DOHH2 (cell line): Measurements from ENCODE around the gene SMIM10L2A.

Source experiments
- H3F3A ChIP-seq: fragments of 200-600 bp; sonication (generic), shearing (Covaris generic); 2 replicates; pipeline ENCODE4 v1.6.0; 2016; ENCODE audit warnings: antibody characterized with exemption, mild to moderate bottlenecking; ENCODE audit not compliant: control insufficient read depth, insufficient read depth
- H3K27ac ChIP-seq: fragments of 200-600 bp; sonication (generic); 2 replicates; pipeline ENCODE4 v1.5.1; 2014; ENCODE audit warnings: low read depth, mild to moderate bottlenecking, low read length, moderate library complexity
- H3K27me3 ChIP-seq: fragments of 200-600 bp; sonication (generic); 2 replicates; pipeline ENCODE4 v1.6.1; 2014; ENCODE audit warnings: mild to moderate bottlenecking, low read length, mixed read lengths; ENCODE audit not compliant: control insufficient read depth
- H3K36me3 ChIP-seq: fragments of 200-600 bp; sonication (generic); 2 replicates; pipeline ENCODE4 v1.6.1; 2014; ENCODE audit warnings: mild to moderate bottlenecking, low read length, moderate library complexity, mixed read lengths; ENCODE audit not compliant: control insufficient read depth
- H3K4me1 ChIP-seq: fragments of 200-600 bp; sonication (generic); 2 replicates; pipeline ENCODE4 v1.6.1; 2014; ENCODE audit warnings: mild to moderate bottlenecking, low read length, mixed read lengths; ENCODE audit not compliant: control insufficient read depth
- H3K4me2 ChIP-seq: fragments of 200-600 bp; sonication (generic); 2 replicates; pipeline ENCODE4 v1.6.0; 2014; ENCODE audit warnings: mild to moderate bottlenecking, low read length, moderate library complexity
- H3K4me3 ChIP-seq: fragments of 200-600 bp; sonication (generic); 2 replicates; pipeline ENCODE4 v1.5.1; 2014; ENCODE audit warnings: mild to moderate bottlenecking, low read length, mixed read lengths
- H3K79me2 ChIP-seq: fragments of 200-600 bp; sonication (generic); 2 replicates; pipeline ENCODE4 v1.6.1; 2014; ENCODE audit warnings: mild to moderate bottlenecking, low read length, mixed read lengths; ENCODE audit not compliant: control insufficient read depth
- H3K9me2 ChIP-seq: fragments of 200-600 bp; sonication (generic); replicated peaks from 2 replicates; pipeline ENCODE4 v1.6.1; 2014; ENCODE audit warnings: mild to moderate bottlenecking, low read length, mixed read lengths; ENCODE audit not compliant: control insufficient read depth
- H3K9me3 ChIP-seq: fragments of 200-600 bp; sonication (generic); 2 replicates; pipeline ENCODE4 v1.6.1; 2014; ENCODE audit warnings: antibody characterized with exemption, low read length, mixed read lengths; ENCODE audit not compliant: control insufficient read depth, insufficient read depth
- H4K20me1 ChIP-seq: fragments of 200-600 bp; sonication (generic); 2 replicates; pipeline ENCODE4 v1.6.0; 2014; ENCODE audit warnings: low read depth, mild to moderate bottlenecking, antibody characterized with exemption, low read length, moderate library complexity; ENCODE audit not compliant: control insufficient read depth, insufficient read depth
- EZH2phosphoT487 ChIP-seq: fragments of 200-600 bp; sonication (generic); IDR thresholded peaks from 2 replicates; pipeline ENCODE4 v1.6.1; 2017; ENCODE audit warnings: borderline replicate concordance, mild to moderate bottlenecking, antibody characterized with exemption, low read length, moderate library complexity, mixed read lengths
- TF ChIP-seq, protein P1 (sequence below): fragments of 200-600 bp; sonication (generic); IDR thresholded peaks from one replicate; pipeline ENCODE4 v1.5.1; 2014; ENCODE audit warnings: antibody characterized with exemption, mild to moderate bottlenecking, low read depth, low read length; ENCODE audit not compliant: poor library complexity, severe bottlenecking

SMIM10L2A gene

DNA sequence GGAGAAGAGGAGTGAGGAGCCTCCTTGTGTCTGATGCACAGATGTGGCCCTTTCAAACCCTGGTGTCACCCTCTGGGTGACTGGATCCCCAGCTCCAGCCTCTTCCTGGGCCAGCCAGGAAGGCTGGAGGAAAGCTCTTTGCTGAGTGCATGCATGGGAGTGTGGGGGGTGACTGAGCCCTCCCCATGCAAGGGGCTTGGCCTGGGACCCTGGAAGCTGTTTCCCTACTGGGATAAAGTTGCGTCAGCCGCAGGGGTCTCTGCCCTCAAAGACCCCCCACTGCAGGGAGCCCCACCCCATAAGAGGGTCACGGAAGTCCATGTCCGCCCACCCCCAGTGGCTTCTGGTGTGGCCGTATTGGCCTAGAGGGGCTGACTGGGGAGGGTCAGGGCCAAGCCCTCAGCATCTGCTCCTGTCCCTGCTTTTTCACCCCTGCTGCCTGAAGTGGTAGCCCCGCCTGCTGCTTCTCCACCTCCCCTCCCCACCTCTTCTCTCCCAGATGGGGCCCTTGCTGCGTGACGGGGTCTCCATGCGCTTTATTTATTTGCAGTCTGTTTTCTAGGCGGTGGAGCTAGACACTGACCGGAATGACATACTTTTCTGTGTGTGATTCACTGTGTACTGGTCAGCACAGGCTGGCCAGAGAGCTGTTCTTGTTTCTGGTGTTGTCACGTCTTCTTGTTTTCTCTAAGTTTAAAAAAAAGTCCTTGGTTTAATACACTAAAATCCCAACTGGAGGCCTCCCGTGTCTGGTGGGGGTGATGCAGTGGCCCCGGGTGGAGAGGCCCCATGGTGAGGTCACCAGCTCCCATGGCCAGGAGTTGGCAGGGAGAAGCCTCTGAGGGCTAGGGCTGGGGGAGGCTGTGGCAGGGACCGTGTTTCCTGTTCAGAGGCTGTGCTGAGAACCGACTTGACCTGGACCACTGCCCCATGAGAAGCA lies 3.6 kb downstream of the SMIM10L2A start:
- H3F3A ChIP-seq: no peaks in the 10 kb centered on the region
- H3K4me1 ChIP-seq: peaks cover 4% of the 10 kb centered on the region; the same call in 1 of the 2 replicates
- no peaks in the 10 kb centered on the region for H3K9me2 ChIP-seq
- no peak overlapping the region for H3K4me3 ChIP-seq
- no peaks in the 10 kb centered on the region for H4K20me1 ChIP-seq
- H3K27me3 ChIP-seq: peaks cover 7% of the 10 kb centered on the region; the same call in 1 of the 2 replicates
- no peaks in the 10 kb centered on the region for H3K9me3 ChIP-seq
- no peak overlapping the region for H3K27ac ChIP-seq
- no peak for TF ChIP-seq EZH2phosphoT487
- TF ChIP-seq, protein P1, sequence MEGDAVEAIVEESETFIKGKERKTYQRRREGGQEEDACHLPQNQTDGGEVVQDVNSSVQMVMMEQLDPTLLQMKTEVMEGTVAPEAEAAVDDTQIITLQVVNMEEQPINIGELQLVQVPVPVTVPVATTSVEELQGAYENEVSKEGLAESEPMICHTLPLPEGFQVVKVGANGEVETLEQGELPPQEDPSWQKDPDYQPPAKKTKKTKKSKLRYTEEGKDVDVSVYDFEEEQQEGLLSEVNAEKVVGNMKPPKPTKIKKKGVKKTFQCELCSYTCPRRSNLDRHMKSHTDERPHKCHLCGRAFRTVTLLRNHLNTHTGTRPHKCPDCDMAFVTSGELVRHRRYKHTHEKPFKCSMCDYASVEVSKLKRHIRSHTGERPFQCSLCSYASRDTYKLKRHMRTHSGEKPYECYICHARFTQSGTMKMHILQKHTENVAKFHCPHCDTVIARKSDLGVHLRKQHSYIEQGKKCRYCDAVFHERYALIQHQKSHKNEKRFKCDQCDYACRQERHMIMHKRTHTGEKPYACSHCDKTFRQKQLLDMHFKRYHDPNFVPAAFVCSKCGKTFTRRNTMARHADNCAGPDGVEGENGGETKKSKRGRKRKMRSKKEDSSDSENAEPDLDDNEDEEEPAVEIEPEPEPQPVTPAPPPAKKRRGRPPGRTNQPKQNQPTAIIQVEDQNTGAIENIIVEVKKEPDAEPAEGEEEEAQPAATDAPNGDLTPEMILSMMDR: no peak
- H3K4me2 ChIP-seq: no peak overlapping the region
- no peaks in the 10 kb centered on the region for H3K36me3 ChIP-seq
- H3K79me2 ChIP-seq: no peaks in the 10 kb centered on the region

DNA sequence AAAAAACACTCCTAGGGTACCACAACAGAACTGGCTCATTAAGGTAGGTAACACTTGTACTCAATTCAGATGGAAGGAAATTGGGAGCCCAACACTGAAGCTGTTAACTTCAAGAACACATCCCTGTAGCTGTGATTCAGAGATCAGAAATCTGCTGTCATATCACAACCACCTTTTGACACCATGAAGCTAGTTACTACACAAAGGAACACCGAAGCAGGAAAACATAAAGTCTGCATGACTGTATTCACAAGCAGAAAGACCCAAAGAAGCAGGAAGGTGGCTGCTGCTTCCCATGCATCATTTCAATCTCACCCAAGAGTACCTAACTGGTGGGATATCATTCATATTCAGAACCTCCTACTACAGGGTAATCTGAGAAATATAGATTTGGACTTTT lies 7.7 kb downstream of the SMIM10L2A start:
- Histone ChIP-seq H3K27ac (no peak overlapping the region), H3K36me3 (no peaks in the 10 kb centered on the region), H3K9me3 (no peaks in the 10 kb centered on the region), H3K79me2 (no peaks in the 10 kb centered on the region), H3K9me2 (no peaks in the 10 kb centered on the region), H3F3A (no peaks in the 10 kb centered on the region), H3K4me2 (no peak overlapping the region), H3K4me1 (no peaks in the 10 kb centered on the region), H4K20me1 (no peaks in the 10 kb centered on the region), H3K27me3 (peaks cover 7% of the 10 kb centered on the region; the same call in 1 of the 2 replicates), H3K4me3 (no peak overlapping the region)
- TF ChIP-seq, protein P1: no peak
- no peak for TF ChIP-seq EZH2phosphoT487

DNA sequence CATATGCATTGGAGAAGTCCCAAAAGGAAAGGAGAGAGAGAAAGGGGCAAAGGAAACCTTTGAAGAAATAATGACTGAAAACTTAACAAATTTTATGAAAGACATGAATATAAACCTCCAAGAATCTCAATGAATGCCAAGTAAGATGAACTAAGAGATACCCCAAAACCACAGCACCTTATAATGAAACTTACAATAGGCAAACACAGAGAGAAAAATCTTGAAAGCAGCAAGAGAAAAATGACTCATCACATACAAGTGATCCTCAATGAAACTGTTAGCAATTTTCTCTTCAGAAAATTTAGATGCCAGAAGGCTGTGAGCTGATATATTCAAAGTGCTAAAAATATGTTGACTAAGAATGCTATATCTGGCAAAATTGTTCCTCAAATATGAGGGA lies 10.1 kb downstream of the SMIM10L2A start:
- no peaks in the 10 kb centered on the region for H3K4me1 ChIP-seq
- H4K20me1 ChIP-seq: no peaks in the 10 kb centered on the region
- no peaks in the 10 kb centered on the region for H3K9me2 ChIP-seq
- no peak overlapping the region for H3K4me2 ChIP-seq
- peaks cover 7% of the 10 kb centered on the region; the same call in 1 of the 2 replicates for H3K27me3 ChIP-seq
- H3K27ac ChIP-seq: no peak overlapping the region
- no peaks in the 10 kb centered on the region for H3K79me2 ChIP-seq
- no peaks in the 10 kb centered on the region for H3K9me3 ChIP-seq
- H3F3A ChIP-seq: no peaks in the 10 kb centered on the region
- no peak overlapping the region for H3K4me3 ChIP-seq
- TF ChIP-seq, protein P1: no peak
- TF ChIP-seq EZH2phosphoT487: no peak
- no peaks in the 10 kb centered on the region for H3K36me3 ChIP-seq
